Globus pallidus (tissue), 1 donor: ENCODE data around the gene CFAP47.

Source experiments
- DNase-seq: peaks from one replicate; pipeline ENCODE4 v3.0.0-alpha.2; 2015; ENCODE audit warnings: low spot score

CFAP47 gene

GRCh38 chrX:36241397-36241796 is 321.9 kb downstream of the CFAP47 start:
- no peak for DNase-seq

DNA sequence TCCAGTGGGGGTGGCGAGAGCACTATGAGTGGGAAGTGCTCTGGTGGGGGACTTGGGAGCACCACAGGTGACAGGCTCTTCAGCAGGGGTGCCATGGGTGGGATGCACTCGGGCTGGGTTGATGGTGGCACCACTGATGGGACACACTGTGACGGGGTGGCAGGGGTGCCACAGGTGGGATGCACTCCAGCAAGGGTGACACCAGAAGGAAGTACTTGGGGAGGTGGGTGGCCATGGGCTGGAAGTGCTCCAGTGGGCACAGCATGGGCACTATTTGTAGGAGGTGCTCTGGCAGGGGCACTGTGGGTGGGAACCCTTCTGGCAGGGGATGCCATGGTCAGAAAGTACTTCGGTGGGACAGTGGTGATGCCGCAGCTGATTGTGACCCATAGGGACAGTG is 346.6 kb downstream of the CFAP47 start:
- no peak for DNase-seq

GRCh38 chrX:36310136-36310535 is 390.6 kb downstream of the CFAP47 start:
- DNase-seq, result no peak

GRCh38 chrX:36314303-36314702 is 394.8 kb downstream of the CFAP47 start:
- DNase-seq, result no peak

GRCh38 chrX:36334572-36334971 is 415.0 kb downstream of the CFAP47 start:
- DNase-seq, result no peak

GRCh38 chrX:36336751-36337150 is 417.2 kb downstream of the CFAP47 start:
- no peak for DNase-seq

- DNase-seq, result no peak
These were observed 424.8 kb downstream of the CFAP47 start for GRCh38 chrX:36344301-36344700.

- DNase-seq, result no peak
These were observed 429.0 kb downstream of the CFAP47 start for GRCh38 chrX:36348509-36348908.

DNA sequence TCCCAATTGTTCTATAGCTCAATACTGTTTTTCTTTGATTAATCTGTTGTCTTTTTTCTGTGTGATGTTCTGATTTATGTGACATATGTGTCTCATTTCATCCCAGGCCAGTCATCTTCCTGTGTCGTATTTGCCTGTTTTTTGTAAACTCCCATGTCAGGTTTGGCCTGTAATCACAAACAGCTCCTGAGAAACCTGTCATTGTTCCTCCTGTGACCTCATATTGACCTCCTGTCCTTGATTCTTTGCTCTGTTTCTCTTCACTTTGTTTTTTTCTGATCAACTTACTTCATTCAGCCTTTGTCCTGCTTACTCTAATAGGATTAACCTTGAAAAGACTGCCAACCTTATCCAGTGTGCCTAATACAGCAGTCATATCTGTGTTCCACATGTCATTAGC is 438.3 kb downstream of the CFAP47 start:
- no peak for DNase-seq

- DNase-seq, result no peak
These were observed 444.7 kb downstream of the CFAP47 start for GRCh38 chrX:36364262-36364661.

- DNase-seq, result no peak
These were observed 464.0 kb downstream of the CFAP47 start for GRCh38 chrX:36383495-36383894.

DNA sequence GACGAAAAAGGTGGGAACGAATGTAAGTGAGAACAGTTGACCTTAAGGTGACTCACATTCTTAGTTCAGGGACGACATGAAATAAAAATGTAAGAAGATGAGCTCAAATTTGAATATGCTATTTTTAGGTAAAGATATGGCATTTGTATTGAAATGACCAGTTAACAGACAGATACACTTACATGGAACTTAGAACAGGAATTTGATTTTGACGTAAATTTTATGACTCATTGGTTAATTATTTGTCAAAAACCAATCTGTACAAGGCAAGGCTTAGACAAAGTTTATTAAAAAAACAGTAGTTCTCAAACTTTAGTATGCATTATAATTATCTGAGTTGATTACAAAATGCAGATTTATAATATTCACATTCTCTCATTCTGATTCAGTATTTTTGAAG is 469.4 kb downstream of the CFAP47 start:
- DNase-seq, result no peak

DNA sequence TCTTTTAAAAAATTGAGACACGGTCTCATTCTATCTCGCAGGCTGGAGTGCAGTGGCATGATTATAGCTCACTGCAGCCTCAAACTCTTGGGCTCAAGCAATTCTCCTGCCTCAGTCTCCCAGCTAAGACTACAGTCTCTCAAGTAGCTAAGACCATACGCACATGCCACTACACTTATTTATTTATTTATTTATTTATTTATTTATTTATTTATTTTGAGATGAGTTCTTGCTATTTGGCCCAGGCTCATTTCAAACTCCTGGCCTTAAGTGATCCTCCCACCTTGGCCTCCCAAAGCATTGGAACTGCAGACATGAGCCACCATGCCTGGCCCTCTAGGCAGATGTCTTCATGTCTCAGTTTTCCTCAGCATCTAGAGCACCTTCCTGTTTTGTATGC is 482.2 kb downstream of the CFAP47 start:
- DNase-seq, result no peak

DNA sequence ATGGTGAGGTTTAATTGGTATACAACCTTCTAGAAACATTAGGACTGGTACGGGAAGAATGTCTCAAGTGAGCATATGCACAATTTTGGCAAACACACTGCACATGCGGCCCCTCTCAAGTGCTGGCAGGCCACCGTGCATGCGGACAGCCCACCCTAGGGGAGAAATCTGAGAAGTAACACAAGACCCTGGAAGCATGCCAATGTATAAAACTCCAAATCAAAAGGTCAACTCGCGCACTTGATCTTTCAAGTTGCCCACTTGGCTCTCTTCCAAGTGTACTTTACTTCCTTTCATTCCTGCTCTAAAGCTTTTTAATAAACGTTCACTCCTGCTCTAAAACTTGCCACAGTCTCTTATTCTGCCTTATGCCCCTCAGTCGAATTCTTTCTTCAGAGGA is 488.3 kb downstream of the CFAP47 start:
- DNase-seq, result no peak

GRCh38 chrX:36414056-36414455 is 494.5 kb downstream of the CFAP47 start:
- no peak for DNase-seq

- no peak for DNase-seq
These were observed 502.8 kb downstream of the CFAP47 start for GRCh38 chrX:36422368-36422767.

GRCh38 chrX:36431819-36432218 is 512.3 kb downstream of the CFAP47 start:
- no peak for DNase-seq

DNA sequence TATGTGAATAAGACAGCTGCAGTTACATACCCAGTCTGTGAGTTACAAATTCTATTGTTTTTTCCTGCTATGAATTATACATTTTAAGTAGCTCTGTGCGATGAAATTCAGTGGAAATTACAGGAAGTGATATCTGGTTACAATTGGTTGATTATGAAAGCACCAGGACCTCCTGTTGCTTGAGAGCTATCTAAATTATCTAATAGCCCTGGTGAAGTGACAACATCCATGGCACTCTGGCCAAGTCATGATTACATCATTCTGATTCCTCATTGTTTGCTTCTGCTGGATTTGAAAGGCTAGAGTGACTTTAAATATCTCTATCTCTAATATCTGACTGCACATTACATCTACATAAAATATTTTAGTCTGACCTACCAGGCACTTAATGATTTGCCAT is 515.0 kb downstream of the CFAP47 start:
- no peak for DNase-seq
